IMR-90 (cell line): Measurements from ENCODE around the gene GPR153. TPM values are rescaled to one million over a fixed set of nuclear protein-coding genes. Genes with fewer than 3 reads are reported as not detected.

Source experiments
- ATAC-seq: fragments of 200-7000 bp; cut with Tn5 transposase; 2 replicates; pipeline ENCODE4 v1.9.1; 2020; ENCODE audit warnings: low read depth, mild to moderate bottlenecking, moderate library complexity
- BruUV-seq: library from RNA; stranded (reverse); fragments of 400-500 nt; replicated peaks from 2 replicates; lab custom pipeline; 2021; lab: Mats Ljungman, UMichigan
- CTCF ChIA-PET: fragments of 300-600 bp; formaldehyde crosslinking; extraction: SDS; loops from one replicate; lab custom pipeline; 2021; ENCODE audit warnings: antibody characterized with exemption; lab: Yijun Ruan, JAX
- POLR2A ChIA-PET: fragments of 300-600 bp; sonication (Branson Sonifier 250); formaldehyde crosslinking; loops from one replicate; lab custom pipeline; 2022; ENCODE audit warnings: antibody characterized with exemption; ENCODE audit not compliant: unreplicated experiment; lab: Charles Lee
- DNase-seq: peaks from one replicate; pipeline ENCODE4 v3.0.0; 2013
- H2AFZ ChIP-seq: replicated peaks from 2 replicates; pipeline ENCODE3; 2013; ENCODE audit warnings: low read length, mild to moderate bottlenecking; ENCODE audit not compliant: poor library complexity
- H2AK5ac ChIP-seq: 2 replicates; pipeline ENCODE4 v1.6.1; 2013; ENCODE audit warnings: low read depth, low read length, inconsistent platforms
- H2AK9ac ChIP-seq: replicated peaks from 2 replicates; pipeline ENCODE3; 2013; ENCODE audit warnings: mild to moderate bottlenecking, low read depth, low read length, moderate library complexity; ENCODE audit not compliant: poor library complexity
- H2BK120ac ChIP-seq: 2 replicates; pipeline ENCODE4 v1.6.1; 2013; ENCODE audit warnings: low read depth, low read length, inconsistent platforms
- H2BK15ac ChIP-seq: 3 replicates; pipeline ENCODE4 v1.6.1; 2013; ENCODE audit warnings: low read depth, low read length, inconsistent platforms
- H2BK20ac ChIP-seq: 2 replicates; pipeline ENCODE4 v1.6.1; 2013; ENCODE audit warnings: low read depth, mild to moderate bottlenecking, inconsistent platforms, low read length, moderate library complexity
- H2BK5ac ChIP-seq: 2 replicates; pipeline ENCODE4 v1.6.1; 2013; ENCODE audit warnings: mild to moderate bottlenecking, low read depth, low read length, inconsistent platforms; ENCODE audit not compliant: poor library complexity, severe bottlenecking
- H3K14ac ChIP-seq: replicated peaks from 2 replicates; pipeline ENCODE4 v1.6.1; 2013; ENCODE audit warnings: low read depth, low read length, inconsistent platforms
- H3K18ac ChIP-seq: 2 replicates; pipeline ENCODE4 v1.6.1; 2013; ENCODE audit warnings: low read depth, low read length, control low read depth
- H3K23ac ChIP-seq: 2 replicates; pipeline ENCODE4 v1.6.1; 2013; ENCODE audit warnings: low read depth, low read length, inconsistent platforms
- H3K27ac ChIP-seq: 2 replicates; pipeline ENCODE4 v1.5.1; 2013; ENCODE audit warnings: mild to moderate bottlenecking, control low read depth, low read length; ENCODE audit not compliant: insufficient read depth
- H3K27me3 ChIP-seq: 2 replicates; pipeline ENCODE4 v1.6.1; 2013; ENCODE audit warnings: low read length; ENCODE audit not compliant: control insufficient read depth, insufficient read depth
- H3K36me3 ChIP-seq: 2 replicates; pipeline ENCODE4 v1.6.1; 2013; ENCODE audit warnings: low read length, mixed read lengths; ENCODE audit not compliant: control insufficient read depth, insufficient read depth
- H3K4ac ChIP-seq: 2 replicates; pipeline ENCODE4 v1.6.1; 2013; ENCODE audit warnings: low read depth, low read length, inconsistent platforms
- H3K4me1 ChIP-seq: 2 replicates; pipeline ENCODE4 v1.6.1; 2013; ENCODE audit warnings: low read length, mixed read lengths; ENCODE audit not compliant: control insufficient read depth, insufficient read depth
- H3K4me2 ChIP-seq: 2 replicates; pipeline ENCODE4 v1.6.1; 2013; ENCODE audit warnings: low read depth, mild to moderate bottlenecking, control low read depth, low read length, moderate library complexity
- H3K4me3 ChIP-seq: 2 replicates; pipeline ENCODE4 v1.5.1; 2013; ENCODE audit warnings: low read depth, mild to moderate bottlenecking, control low read depth, low read length, moderate library complexity; ENCODE audit not compliant: insufficient read depth
- H3K56ac ChIP-seq: 2 replicates; pipeline ENCODE4 v1.6.1; 2013; ENCODE audit warnings: low read length, inconsistent platforms; ENCODE audit not compliant: insufficient read depth; ENCODE audit errors: extremely low read depth
- H3K79me1 ChIP-seq, 2 experiments: 2 replicates each; pipeline ENCODE4 v1.6.1; 2013; ENCODE audit warnings: low read length in 2 of 2, inconsistent platforms in 1 of 2, low read depth in 1 of 2
- H3K9ac ChIP-seq: 2 replicates; pipeline ENCODE4 v1.6.1; 2013; ENCODE audit warnings: low read depth, low read length, control low read depth
- H3K9me1 ChIP-seq: 2 replicates; pipeline ENCODE4 v1.6.1; 2013; ENCODE audit warnings: low read length, inconsistent platforms; ENCODE audit not compliant: insufficient read depth
- H3K9me3 ChIP-seq: 2 replicates; pipeline ENCODE4 v1.6.1; 2013; ENCODE audit warnings: low read length; ENCODE audit not compliant: control insufficient read depth, insufficient read depth
- H4K20me1 ChIP-seq: 2 replicates; pipeline ENCODE4 v1.6.1; 2013; ENCODE audit warnings: low read length, inconsistent platforms; ENCODE audit not compliant: insufficient read depth
- H4K5ac ChIP-seq: 2 replicates; pipeline ENCODE4 v1.6.1; 2013; ENCODE audit warnings: mild to moderate bottlenecking, low read depth, low read length, control low read depth
- H4K8ac ChIP-seq, 2 experiments: 2 replicates each; pipeline ENCODE4 v1.6.1; 2013; ENCODE audit warnings: low read depth in 2 of 2, low read length in 2 of 2, control low read depth in 1 of 2, inconsistent platforms in 1 of 2
- H4K91ac ChIP-seq: 2 replicates; pipeline ENCODE4 v1.6.1; 2013; ENCODE audit warnings: low read depth, low read length, inconsistent platforms; ENCODE audit not compliant: insufficient read depth
- CEBPB ChIP-seq: IDR thresholded peaks from 2 replicates; pipeline ENCODE4 v1.6.1; 2012; ENCODE audit warnings: low read depth, low read length, improper control_type of control experiment
- MXI1 ChIP-seq: IDR thresholded peaks from 2 replicates; pipeline ENCODE4 v1.6.1; 2012; ENCODE audit warnings: low read depth, mild to moderate bottlenecking, low read length, moderate library complexity, borderline replicate concordance
- WGBS, 2 experiments: methylation state at CpG; one replicate each; pipeline versions ENCODE4 v1.1.5 to v1.1.7; 2013; ENCODE audit warnings: missing lambda C conversion rate in 2 of 2; ENCODE audit not compliant: insufficient read length in 1 of 2; ENCODE audit errors: extremely low coverage in 2 of 2; 5-methylcytosine and 5-hydroxymethylcytosine counted together
- dilution Hi-C: fragments of 300-500 bp; cut with HindIII; formaldehyde crosslinking; loops from one replicate; pipeline ENCODE4 v1.14.3; 2018; ENCODE audit warnings: low sequenced_read_pairs; ENCODE audit not compliant: unreplicated experiment
- in situ Hi-C: fragments of 300-500 bp; cut with MboI; formaldehyde crosslinking; loops from 3 replicates; pipeline ENCODE4 v1.14.3; 2019; ENCODE audit warnings: low sequenced_read_pairs, inconsistent platforms, mixed read lengths
- intact Hi-C: fragments of 100-400 bp; cut with micrococcal nuclease; formaldehyde crosslinking; loops from 2 replicates; pipeline ENCODE4 v1.10.0; 2022
- polyA plus RNA-seq, 3 experiments: library from polyadenylated mRNA; depleted of rRNA; stranded (reverse); fragments of >200 nt; gene quantifications; 2 replicates each; pipeline ENCODE4 v1.2.3, GENCODE V29; 2012; ENCODE audit warnings: low replicate concordance in 1 of 3
- total RNA-seq: library from RNA; depleted of rRNA; stranded (reverse); fragments of >200 nt; gene quantifications from 2 replicates; pipeline ENCODE4 v1.2.3, GENCODE V29; 2012

Gene GPR153
- total and polyA plus RNA-seq, 2 of the 4 experiments (the other 2 are of a cell fraction) = 1.8 to 5.2 TPM

DNA sequence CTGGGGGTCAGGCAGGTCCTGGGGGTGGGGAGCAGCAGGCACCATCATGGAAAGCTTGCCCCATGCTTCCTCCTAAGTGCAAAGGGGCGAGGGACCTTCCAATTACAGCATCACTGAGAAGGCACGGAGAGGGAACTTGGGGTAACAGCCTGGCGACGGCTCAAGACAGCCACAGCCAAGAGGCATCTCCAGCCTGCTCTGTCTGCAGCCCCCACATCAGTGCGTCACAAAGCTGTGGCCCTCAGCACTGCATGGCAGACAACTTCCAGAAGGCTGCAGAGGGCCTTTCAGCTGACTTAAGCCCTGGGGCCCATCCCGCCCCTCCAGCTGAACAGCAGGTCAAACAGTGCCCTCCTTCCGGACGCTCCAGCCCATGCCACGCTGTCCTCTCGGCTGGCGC is 13.2 kb upstream of the GPR153 start:
- BruUV-seq = no TSS peak

More for the DNA sequence above, 13.2 kb upstream of the GPR153 start:
- Histone ChIP-seq H4K91ac (no peak overlapping the region), H3K14ac (no peak overlapping the region), H4K8ac (no peak overlapping the region), H3K9me1 (peaks cover 12% of the 10 kb centered on the region; the same call in 1 of the 2 replicates), H3K9me3 (no peaks in the 10 kb centered on the region), H3K56ac (no peak overlapping the region), H3K27me3 (no peaks in the 10 kb centered on the region), H4K5ac (no peak overlapping the region), H2AFZ (no peak overlapping the region), H3K4me2 (no peak overlapping the region), H2AK5ac (peak overlapping the region; percentile 39; the same call in 1 of the 2 replicates), H3K4ac (no peak overlapping the region), H4K20me1 (no peaks in the 10 kb centered on the region; the same call in 1 of the 2 replicates), H3K27ac (no peak overlapping the region), H2AK9ac (peak overlapping the region; percentile 37), H2BK15ac (no peak overlapping the region), H3K4me1 (peaks cover 25% of the 10 kb centered on the region), H3K23ac (no peak overlapping the region), H3K36me3 (no peaks in the 10 kb centered on the region), H3K4me3 (no peak overlapping the region), H3K9ac (no peak overlapping the region), H3K79me1 (peaks cover 0 to 29% of the 10 kb centered on the region in 2 experiments; a peak in 2 of 4 replicates), H2BK5ac (no peak overlapping the region), H3K18ac (no peak overlapping the region), H2BK120ac (no peak overlapping the region), H2BK20ac (no peak overlapping the region)
- ChIA-PET POLR2A (no interaction called here), CTCF (no interaction called here)
- ATAC-seq (no peak), DNase-seq (no peak)
- no peak for TF ChIP-seq CEBPB
- no peak for TF ChIP-seq MXI1
- WGBS, 2 experiments = 90% methylated on average over 7 of the region's 11 CpGs; no CpG with 5 or more reads in 1 of the 2 experiments
- intact Hi-C loops = no loop called here
- dilution Hi-C loops = no loop called here
- in situ Hi-C loops = no loop called here
